ENCODE data around the gene CCDC196. TPM values are rescaled to one million over a fixed set of nuclear protein-coding genes. Genes with fewer than 3 reads are reported as not detected.

CCDC196 gene
- total and polyA plus RNA-seq, 4 donors: not detected

GRCh38 chr14:66511849-66512248 lies 25.7 kb downstream of the CCDC196 start:
- H3K9ac ChIP-seq (ENCODE audit: insufficient read depth in 1 of 2, low read length in 2 of 2): no peak overlapping the region
- no peak for DNase-seq
- no peak overlapping the region for H3K4me3 ChIP-seq
- H3K27ac ChIP-seq (ENCODE audit: low read depth in 1 of 2, low read length in 1 of 2): no peak overlapping the region
- no peak for TF ChIP-seq CTCF (IDR thresholded peaks at IDR 0.05; ENCODE audit: control extremely low read depth, extremely low read depth)
- peaks cover 0 to 13% (median 0%) of the 10 kb centered on the region in 3 donors for H3K27me3 ChIP-seq (ENCODE audit: control insufficient read depth in 3 of 3, insufficient read depth in 3 of 3, low read length in 2 of 3)
- peaks cover 0 to 15% (median 3%) of the 10 kb centered on the region in 5 donors for H3K4me1 ChIP-seq (ENCODE audit: control insufficient read depth in 5 of 5, insufficient read depth in 5 of 5, low read length in 5 of 5)
- no peaks in the 10 kb centered on the region for H3K9me3 ChIP-seq (ENCODE audit: control insufficient read depth in 4 of 4, insufficient read depth in 3 of 4, low read length in 3 of 4)
- H3K36me3 ChIP-seq (ENCODE audit: control insufficient read depth in 4 of 4, insufficient read depth in 4 of 4, low read length in 4 of 4): no peaks in the 10 kb centered on the region
- ATAC-seq (ENCODE audit: insufficient read depth, low FRiP score): no peak
- WGBS, 2 donors: 90 to 96% methylated on average over 1 of the region's 1 CpG

GRCh38 chr14:66514213-66514612 lies 28.0 kb downstream of the CCDC196 start:
- ATAC-seq (ENCODE audit: insufficient read depth, low FRiP score) (peak; percentile 53), DNase-seq (peak in 1 of 3 donors; percentile 18)
- no peak for TF ChIP-seq CTCF (IDR thresholded peaks at IDR 0.05; ENCODE audit: control extremely low read depth, extremely low read depth)
- Histone ChIP-seq H3K27me3 (ENCODE audit: control insufficient read depth in 3 of 3, insufficient read depth in 3 of 3, low read length in 2 of 3) (peaks cover 0 to 13% (median 0%) of the 10 kb centered on the region in 3 donors), H3K9me3 (ENCODE audit: control insufficient read depth in 4 of 4, insufficient read depth in 3 of 4, low read length in 3 of 4) (no peaks in the 10 kb centered on the region), H3K9ac (ENCODE audit: insufficient read depth in 1 of 2, low read length in 2 of 2) (no peak overlapping the region), H3K4me1 (ENCODE audit: control insufficient read depth in 5 of 5, insufficient read depth in 5 of 5, low read length in 5 of 5) (peaks cover 0 to 9% (median 3%) of the 10 kb centered on the region in 5 donors), H3K36me3 (ENCODE audit: control insufficient read depth in 4 of 4, insufficient read depth in 4 of 4, low read length in 4 of 4) (no peaks in the 10 kb centered on the region), H3K27ac (ENCODE audit: low read depth in 1 of 2, low read length in 1 of 2) (no peak overlapping the region), H3K4me3 (no peak overlapping the region)
- WGBS, 2 donors: 18 to 58% methylated on average over 2 of the region's 2 CpGs

- H3K4me1 ChIP-seq (ENCODE audit: control insufficient read depth in 5 of 5, insufficient read depth in 5 of 5, low read length in 5 of 5): no peaks in the 10 kb centered on the region
- H3K27ac ChIP-seq (ENCODE audit: low read depth in 1 of 2, low read length in 1 of 2): no peak overlapping the region
- H3K9ac ChIP-seq (ENCODE audit: insufficient read depth in 1 of 2, low read length in 2 of 2): no peak overlapping the region
- ATAC-seq (ENCODE audit: insufficient read depth, low FRiP score) (no peak), DNase-seq (no peak)
- no peaks in the 10 kb centered on the region for H3K36me3 ChIP-seq (ENCODE audit: control insufficient read depth in 4 of 4, insufficient read depth in 4 of 4, low read length in 4 of 4)
- no peaks in the 10 kb centered on the region for H3K9me3 ChIP-seq (ENCODE audit: control insufficient read depth in 4 of 4, insufficient read depth in 3 of 4, low read length in 3 of 4)
- no peak overlapping the region for H3K4me3 ChIP-seq
- TF ChIP-seq CTCF (IDR thresholded peaks at IDR 0.05; ENCODE audit: control extremely low read depth, extremely low read depth): no peak
- WGBS, 2 donors: 90 to 93% methylated on average over 9 of the region's 9 CpGs
- no peaks in the 10 kb centered on the region for H3K27me3 ChIP-seq (ENCODE audit: control insufficient read depth in 3 of 3, insufficient read depth in 3 of 3, low read length in 2 of 3)
Observed at GRCh38 chr14:66530526-66530925, 44.4 kb downstream of the CCDC196 start.

GRCh38 chr14:66539034-66539433 lies 52.9 kb downstream of the CCDC196 start:
- Histone ChIP-seq H3K27ac (ENCODE audit: low read depth in 1 of 2, low read length in 1 of 2) (no peak overlapping the region), H3K36me3 (ENCODE audit: control insufficient read depth in 4 of 4, insufficient read depth in 4 of 4, low read length in 4 of 4) (no peaks in the 10 kb centered on the region), H3K9me3 (ENCODE audit: control insufficient read depth in 4 of 4, insufficient read depth in 3 of 4, low read length in 3 of 4) (no peaks in the 10 kb centered on the region), H3K4me3 (no peak overlapping the region), H3K27me3 (ENCODE audit: control insufficient read depth in 3 of 3, insufficient read depth in 3 of 3, low read length in 2 of 3) (no peaks in the 10 kb centered on the region), H3K4me1 (ENCODE audit: control insufficient read depth in 5 of 5, insufficient read depth in 5 of 5, low read length in 5 of 5) (peaks cover 0 to 8% (median 0%) of the 10 kb centered on the region in 5 donors), H3K9ac (ENCODE audit: insufficient read depth in 1 of 2, low read length in 2 of 2) (no peak overlapping the region)
- ATAC-seq (ENCODE audit: insufficient read depth, low FRiP score): no peak
- WGBS, 2 donors: 80 to 84% methylated on average over 3 of the region's 3 CpGs
- no peak for DNase-seq
- TF ChIP-seq CTCF (IDR thresholded peaks at IDR 0.05; ENCODE audit: control extremely low read depth, extremely low read depth): no peak

Data from lung (tissue), 12 donors.